ENCODE data around the gene UQCC3.

DNA sequence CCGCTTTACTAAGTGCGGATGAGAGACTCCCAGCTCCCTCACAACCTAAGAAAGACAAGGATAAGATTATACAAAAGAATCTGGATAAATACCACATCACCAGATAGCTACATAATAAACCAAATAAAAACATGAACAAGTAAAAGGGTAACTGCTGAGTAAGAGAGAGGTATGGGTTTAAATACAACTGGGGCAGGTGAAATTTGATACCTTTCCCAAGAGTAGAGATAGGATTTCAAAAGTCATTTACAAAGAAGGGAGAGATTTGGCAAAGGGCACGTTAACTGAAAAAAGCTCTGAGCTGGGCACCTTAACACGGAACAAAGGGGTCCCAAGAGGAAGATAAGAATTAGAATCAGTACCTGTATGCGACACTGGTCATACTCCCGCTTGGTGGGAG lies 5.7 kb downstream of the UQCC3 start:
- TF ChIP-seq EP300 (IDR thresholded peaks at IDR 0.05) (no peak), POLR2AphosphoS5 (IDR thresholded peaks at IDR 0.05) (no peak), POLR2A (IDR thresholded peaks at IDR 0.05; ENCODE audit: low read depth) (no peak)
- TF ChIP-seq, protein P1, sequence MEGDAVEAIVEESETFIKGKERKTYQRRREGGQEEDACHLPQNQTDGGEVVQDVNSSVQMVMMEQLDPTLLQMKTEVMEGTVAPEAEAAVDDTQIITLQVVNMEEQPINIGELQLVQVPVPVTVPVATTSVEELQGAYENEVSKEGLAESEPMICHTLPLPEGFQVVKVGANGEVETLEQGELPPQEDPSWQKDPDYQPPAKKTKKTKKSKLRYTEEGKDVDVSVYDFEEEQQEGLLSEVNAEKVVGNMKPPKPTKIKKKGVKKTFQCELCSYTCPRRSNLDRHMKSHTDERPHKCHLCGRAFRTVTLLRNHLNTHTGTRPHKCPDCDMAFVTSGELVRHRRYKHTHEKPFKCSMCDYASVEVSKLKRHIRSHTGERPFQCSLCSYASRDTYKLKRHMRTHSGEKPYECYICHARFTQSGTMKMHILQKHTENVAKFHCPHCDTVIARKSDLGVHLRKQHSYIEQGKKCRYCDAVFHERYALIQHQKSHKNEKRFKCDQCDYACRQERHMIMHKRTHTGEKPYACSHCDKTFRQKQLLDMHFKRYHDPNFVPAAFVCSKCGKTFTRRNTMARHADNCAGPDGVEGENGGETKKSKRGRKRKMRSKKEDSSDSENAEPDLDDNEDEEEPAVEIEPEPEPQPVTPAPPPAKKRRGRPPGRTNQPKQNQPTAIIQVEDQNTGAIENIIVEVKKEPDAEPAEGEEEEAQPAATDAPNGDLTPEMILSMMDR (IDR thresholded peaks at IDR 0.05) = no peak
